Myometrial cell (primary cell): ENCODE results near the gene CACNG1. TPM values are rescaled to one million over a fixed set of nuclear protein-coding genes. Genes with fewer than 3 reads are reported as not detected.

ENCODE experiments used
- total RNA-seq: library from RNA; depleted of rRNA; stranded (reverse); fragments of >200 nt; gene quantifications from 2 replicates; pipeline ENCODE4 v1.2.3, GENCODE V29; 2015

CACNG1 gene
- total RNA-seq = not detected in 2 replicates

GRCh38 chr17:67044016-67044772, at the start of gene CACNG1:
Gene CACNG1 (plus strand): TSS chr17:67044554. CDS start chr17:67044661, 107 bp downstream.

Other genes with a start within 250 kb of the CACNG1 start
- gene CACNG5, start 209.4 kb upstream of the CACNG1 start, total RNA-seq = not detected in 2 replicates
- gene CACNG4, start 79.8 kb upstream of the CACNG1 start, total RNA-seq = not detected in 2 replicates
- gene HELZ, start 200.6 kb downstream of the CACNG1 start, total RNA-seq = 12.1 and 14.5 TPM in 2 replicates